ENCODE results near the gene GM2A.

DNA sequence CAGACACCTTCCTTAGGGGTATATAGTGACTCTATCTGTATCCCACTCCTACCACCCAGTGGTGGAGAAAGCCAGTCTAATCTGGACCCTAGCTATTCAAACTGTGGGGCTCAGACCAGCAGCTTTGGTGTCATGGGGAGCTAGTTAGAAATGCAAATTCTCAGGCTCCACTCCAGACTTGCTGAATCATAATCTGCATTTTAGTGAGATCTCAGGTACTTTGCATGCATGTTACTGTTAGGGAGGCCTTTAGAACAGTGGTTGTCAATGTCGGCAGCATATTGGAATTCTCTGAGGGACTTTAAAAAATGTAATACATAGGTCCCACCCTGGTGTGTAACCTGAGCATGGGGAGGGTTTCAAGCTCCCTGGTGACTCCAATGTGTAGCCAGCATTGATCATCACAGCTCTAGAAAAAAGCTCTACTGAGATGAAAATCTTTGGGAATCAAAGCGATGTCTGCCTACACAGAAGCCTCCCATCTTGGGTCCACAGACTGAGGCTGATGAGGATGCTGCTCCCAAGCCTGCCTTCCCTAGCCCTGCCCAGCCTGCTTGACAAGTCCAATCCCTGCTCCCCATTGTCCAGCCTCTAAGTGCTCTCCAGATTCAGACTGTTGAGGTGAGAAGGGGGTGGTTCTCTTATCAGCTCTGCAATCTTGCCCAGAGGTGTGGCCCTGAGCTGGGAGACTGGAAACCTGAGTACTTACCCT is 11.9 kb upstream of the GM2A start:
- TF ChIP-seq EZH2 (IDR thresholded peaks at IDR 0.05; ENCODE audit: borderline replicate concordance, insufficient read depth, low read depth, low read length, poor library complexity, severe bottlenecking) (no peak), CTCF (IDR thresholded peaks at IDR 0.05) (no peak)

Measured in B cell (primary cell).